Heart right ventricle (tissue), 16 donors: ENCODE data around the gene NFE2. TPM values are rescaled to one million over a fixed set of nuclear protein-coding genes. Genes with fewer than 3 reads are reported as not detected.

Experiments
- ATAC-seq, 8 donors: fragments of 200-7000 bp; cut with Tn5 transposase; one replicate each; pipeline ENCODE4 v1.9.1; 2020; ENCODE audit warnings: mild to moderate bottlenecking in 8 of 8, moderate library complexity in 8 of 8, moderate number of reproducible peaks in 1 of 8
- DNase-seq, 2 donors: peaks; one replicate each; pipeline ENCODE4 v3.0.0-alpha.2; 2020
- H3K27ac ChIP-seq, 10 donors: fragments of 200-600 bp; sonication (generic) in 2 of 10; one replicate each; pipeline versions ENCODE4 v1.5.0 to v1.8.0; 2020 to 2022; ENCODE audit warnings: mild to moderate bottlenecking in 3 of 10
- H3K27me3 ChIP-seq, 7 donors: fragments of 200-600 bp; one replicate each; pipeline ENCODE4 v1.8.0; 2021 to 2022; ENCODE audit warnings: mild to moderate bottlenecking in 2 of 7
- H3K36me3 ChIP-seq, 9 donors: fragments of 200-600 bp; sonication (generic) in 1 of 9; one replicate each; pipeline versions ENCODE4 v1.5.0 to v1.8.0; 2020 to 2022; ENCODE audit warnings: mild to moderate bottlenecking in 2 of 9
- H3K4me1 ChIP-seq, 9 donors: fragments of 200-600 bp; sonication (generic) in 1 of 9; one replicate each; pipeline versions ENCODE4 v1.5.0 to v1.8.0; 2020 to 2022; ENCODE audit warnings: mild to moderate bottlenecking in 4 of 9
- H3K4me3 ChIP-seq, 10 donors: fragments of 200-600 bp; sonication (generic) in 2 of 10; one replicate each; pipeline versions ENCODE4 v1.5.0 to v1.8.0; 2020 to 2022; ENCODE audit warnings: mild to moderate bottlenecking in 7 of 10, moderate library complexity in 2 of 10
- H3K9me3 ChIP-seq, 11 donors: fragments of 200-600 bp in 10 of 11; sonication (generic) in 2 of 11; one replicate each; pipeline versions ENCODE4 v1.5.0 to v1.8.0; 2013 to 2022; ENCODE audit warnings: mild to moderate bottlenecking in 2 of 11, control low read depth in 1 of 11, moderate library complexity in 1 of 11
- WGBS, 2 donors: extraction: QIAGEN DNeasy Blood & Tissue Kit; methylation state at CpG; one replicate each; pipeline ENCODE4 v1.1.7; 2013; ENCODE audit warnings: inconsistent platforms in 1 of 2; 5-methylcytosine and 5-hydroxymethylcytosine counted together
- intact Hi-C, 10 donors: fragments of 100-400 bp; cut with DNase I; formaldehyde crosslinking; loops; one replicate each; pipeline versions ENCODE4 v1.11.1 to v1.14.2; 2022
- polyA plus RNA-seq, 2 donors: library from polyadenylated mRNA; stranded (reverse); fragments of 200-250 nt; gene quantifications; one replicate each; pipeline ENCODE4 v1.2.3, GENCODE V29; 2013
- total RNA-seq, 10 donors: library from RNA; stranded (reverse); fragmentation: NEBNext Ultra II Directional in 3 of 10; extraction: Animal tissue kit (Norgen Biotek cat#: 25700) in 3 of 10; gene quantifications; one replicate each; pipeline versions ENCODE4 v1.2.1 to v1.2.4, GENCODE V29; 2021 to 2023
- TF ChIP-seq, protein P1 (sequence below), 9 donors: fragments of 200-600 bp; sonication (generic) in 2 of 9; IDR thresholded peaks; one replicate each; pipeline versions ENCODE4 v1.5.0 to v1.8.0; 2021 to 2022; ENCODE audit warnings: antibody characterized with exemption in 9 of 9, mild to moderate bottlenecking in 5 of 9, moderate library complexity in 1 of 9
- donor health status: Arrhythmogenic right ventricular cardiomyopathy.
- donor health status: ischemic (EF 13 %, LVEDD 7.1; RV severe dilation, severe dysfunction).
- donor health status: healthy with polysubstance abuse.
- donor health status: DM: no; HTN: yes; CAD: no.
- donor health status: DM: no; HTN: no; CAD: no.
- donor health status: ischemic (EF 25% LVEDD 6.9; RV normal size, moderate dysfunction).
- donor health status: ischemic (EF 25% LVEDD 5.7; RV mildly dilated, moderate dysfunction).
- donor health status: healthy.
- donor health status: DM: yes; HTN: yes; CAD: no.
- donor health status: Ischemic cardiomyopathy.
- donor health status: ischemic (EF 35%, LVEDD 5.7; RV mildly dilated, moderate dysfunction).
- donor health status: nonischemic (EF 11% LVEDD 7.7; RV severe dilation, severe dysfunction).
- donor health status: DM: yes; HTN: yes; CAD: no.
- donor health status: PGD.
- donor health status: ischemic (EF 29% LVEDD 5.4; RV normal size, mild dysfunction).
- donor health status: nonischemic (EF 23%, LVEDD 6.1; RV moderate dilation, normal function).

NFE2 gene
- total and polyA plus RNA-seq, 12 donors: 0.17 to 1.4 (median 0.50) TPM; not detected in 2

DNA sequence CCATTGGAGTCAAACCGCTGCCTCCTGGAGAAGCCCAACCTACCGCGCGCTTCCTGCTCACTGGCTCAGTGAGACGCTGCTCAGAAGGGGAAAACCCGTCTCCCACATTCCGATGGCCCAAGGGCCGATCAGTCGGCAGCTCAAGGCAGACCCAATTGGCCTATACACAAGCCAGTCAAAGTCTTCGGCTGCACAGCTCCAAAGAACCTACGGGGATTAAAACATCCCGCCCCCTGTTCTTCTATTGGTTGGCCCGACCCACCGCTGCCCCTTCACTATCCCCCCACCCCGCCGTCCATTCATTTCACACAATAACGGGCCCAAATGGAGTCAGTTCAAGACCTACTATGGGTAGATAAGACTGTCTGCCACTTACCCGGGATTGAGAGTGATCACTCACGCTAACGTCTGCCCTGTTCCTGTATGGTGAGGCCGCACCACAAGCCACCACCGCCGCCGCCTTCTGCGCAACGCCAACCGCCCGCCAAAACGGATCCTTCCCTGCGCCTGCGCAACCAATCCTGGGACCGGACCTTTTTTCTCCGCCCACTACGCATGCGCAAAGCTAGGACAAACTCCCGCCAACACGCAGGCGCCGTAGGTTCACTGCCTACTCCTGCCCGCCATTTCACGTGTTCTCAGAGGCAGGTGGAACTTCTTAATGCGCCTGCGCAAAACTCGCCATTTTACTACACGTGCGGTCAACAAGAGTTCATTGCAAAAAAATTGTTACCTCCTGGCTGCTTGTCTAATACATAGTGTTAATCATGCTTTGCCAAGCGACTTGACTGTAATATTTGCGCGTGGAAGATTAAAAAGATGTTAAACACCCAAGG lies 21.0 kb downstream of the NFE2 start, which contains the start of gene CBX5:
Gene CBX5, minus strand, starts transcription at position 491 of the 836 bp plus-strand sequence. CDS start 22,472 bp downstream, outside the sequence.
- 0% methylated on average over 49 of the region's 49 CpGs for WGBS, 2 donors
- intact Hi-C loops: loop anchor here in 6 of 10 donors (1.0 to 10.0 kb wide), 8 partner anchors 19 to 87 kb away; partner anchors contain the start of genes COPZ1 (in 2 of the 6) and GPR84 (in 1 of the 6)
- peaks cover 0 to 36% (median 26%) of the 10 kb centered on the region in 9 donors for H3K36me3 ChIP-seq
- TF ChIP-seq, protein P1, sequence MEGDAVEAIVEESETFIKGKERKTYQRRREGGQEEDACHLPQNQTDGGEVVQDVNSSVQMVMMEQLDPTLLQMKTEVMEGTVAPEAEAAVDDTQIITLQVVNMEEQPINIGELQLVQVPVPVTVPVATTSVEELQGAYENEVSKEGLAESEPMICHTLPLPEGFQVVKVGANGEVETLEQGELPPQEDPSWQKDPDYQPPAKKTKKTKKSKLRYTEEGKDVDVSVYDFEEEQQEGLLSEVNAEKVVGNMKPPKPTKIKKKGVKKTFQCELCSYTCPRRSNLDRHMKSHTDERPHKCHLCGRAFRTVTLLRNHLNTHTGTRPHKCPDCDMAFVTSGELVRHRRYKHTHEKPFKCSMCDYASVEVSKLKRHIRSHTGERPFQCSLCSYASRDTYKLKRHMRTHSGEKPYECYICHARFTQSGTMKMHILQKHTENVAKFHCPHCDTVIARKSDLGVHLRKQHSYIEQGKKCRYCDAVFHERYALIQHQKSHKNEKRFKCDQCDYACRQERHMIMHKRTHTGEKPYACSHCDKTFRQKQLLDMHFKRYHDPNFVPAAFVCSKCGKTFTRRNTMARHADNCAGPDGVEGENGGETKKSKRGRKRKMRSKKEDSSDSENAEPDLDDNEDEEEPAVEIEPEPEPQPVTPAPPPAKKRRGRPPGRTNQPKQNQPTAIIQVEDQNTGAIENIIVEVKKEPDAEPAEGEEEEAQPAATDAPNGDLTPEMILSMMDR (IDR thresholded peaks at IDR 0.05): no peak
- H3K4me1 ChIP-seq: peaks cover 12 to 62% (median 52%) of the 10 kb centered on the region in 9 donors
- no peaks in the 10 kb centered on the region for H3K27me3 ChIP-seq
- H3K9me3 ChIP-seq: no peaks in the 10 kb centered on the region
- H3K4me3 ChIP-seq: peak within 1 kb of the TSS; percentile 50 to 88 (median 74)
- ATAC-seq (peak; percentile 87 to 94 (median 91)), DNase-seq (peak; percentile 98 to 100)
- H3K27ac ChIP-seq: peak within 1 kb of the TSS; percentile 84 to 95 (median 92)

DNA sequence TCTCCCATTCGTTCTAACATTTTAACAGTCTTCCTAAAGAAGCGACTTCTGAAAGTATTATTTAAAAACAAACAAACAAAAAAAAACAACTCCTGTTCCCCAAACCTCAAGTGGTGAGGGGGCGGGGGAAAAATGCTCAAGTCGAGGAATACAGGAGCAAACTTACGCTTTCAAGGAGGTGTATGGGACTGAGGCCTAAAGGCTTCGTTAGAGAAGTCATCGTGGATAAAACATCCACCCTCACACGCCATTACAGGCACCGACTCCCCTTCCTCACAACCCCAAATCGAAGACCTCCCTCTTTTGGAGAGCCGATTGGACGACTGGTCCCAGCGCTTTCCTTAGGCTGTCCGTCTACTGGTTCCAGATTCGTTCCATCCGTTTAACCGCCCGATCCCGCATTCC lies 21.6 kb downstream of the NFE2 start:
- peaks cover 12 to 56% (median 49%) of the 10 kb centered on the region in 9 donors for H3K4me1 ChIP-seq
- TF ChIP-seq, protein P1 (IDR thresholded peaks at IDR 0.05): no peak
- no peaks in the 10 kb centered on the region for H3K27me3 ChIP-seq
- intact Hi-C loops: loop anchor here in 2 of 10 donors (2.0 kb wide), 2 partner anchors 18 to 20 kb away; no protein-coding TSS in a partner anchor
- H3K27ac ChIP-seq: peak overlapping the region; percentile 32 to 95 (median 91)
- ATAC-seq: no peak
- no peak for DNase-seq
- H3K4me3 ChIP-seq: peak overlapping the region; percentile 19 to 88 (median 74)
- H3K36me3 ChIP-seq: peaks cover 0 to 34% (median 23%) of the 10 kb centered on the region in 9 donors
- no peaks in the 10 kb centered on the region for H3K9me3 ChIP-seq
- WGBS, 2 donors: 0% methylated on average over 19 of the region's 19 CpGs

DNA sequence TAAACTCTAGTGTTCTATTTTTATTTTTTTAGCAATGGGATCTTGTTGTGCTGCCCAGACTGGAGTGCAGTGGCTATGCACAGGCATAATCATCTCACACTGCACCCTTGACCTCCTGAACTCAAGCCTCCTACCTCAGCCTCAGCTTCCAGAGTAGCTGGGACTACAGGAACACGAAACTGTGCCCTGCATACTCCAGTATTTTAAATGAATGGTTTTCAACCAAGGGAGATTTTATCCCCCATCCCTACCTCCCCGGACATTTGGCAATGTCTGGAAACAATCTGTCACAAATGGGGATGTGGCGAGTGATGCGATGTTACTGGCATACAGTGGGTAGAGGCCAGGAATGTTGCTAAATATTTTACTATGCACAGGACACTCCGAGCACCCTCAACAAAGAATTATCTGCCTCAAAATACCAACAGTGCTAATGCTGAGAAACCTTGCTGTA lies 23.0 kb downstream of the NFE2 start:
- H3K27ac ChIP-seq: peak overlapping the region in 7 of 10 donors; percentile 84 to 95 (median 91)
- DNase-seq (no peak), ATAC-seq (no peak)
- H3K27me3 ChIP-seq: no peaks in the 10 kb centered on the region
- H3K9me3 ChIP-seq: no peaks in the 10 kb centered on the region
- TF ChIP-seq, protein P1 (IDR thresholded peaks at IDR 0.05): no peak
- H3K36me3 ChIP-seq: peaks cover 0 to 34% (median 9%) of the 10 kb centered on the region in 9 donors
- H3K4me1 ChIP-seq: peaks cover 4 to 49% (median 35%) of the 10 kb centered on the region in 9 donors
- intact Hi-C loops: loop anchor here in 3 of 10 donors (2.0 kb wide), 2 partner anchors 17 to 19 kb away; no protein-coding TSS in a partner anchor
- peak overlapping the region in 6 of 10 donors; percentile 73 to 88 (median 75) for H3K4me3 ChIP-seq
- WGBS, 2 donors: 29 to 37% methylated on average over 5 of the region's 5 CpGs

DNA sequence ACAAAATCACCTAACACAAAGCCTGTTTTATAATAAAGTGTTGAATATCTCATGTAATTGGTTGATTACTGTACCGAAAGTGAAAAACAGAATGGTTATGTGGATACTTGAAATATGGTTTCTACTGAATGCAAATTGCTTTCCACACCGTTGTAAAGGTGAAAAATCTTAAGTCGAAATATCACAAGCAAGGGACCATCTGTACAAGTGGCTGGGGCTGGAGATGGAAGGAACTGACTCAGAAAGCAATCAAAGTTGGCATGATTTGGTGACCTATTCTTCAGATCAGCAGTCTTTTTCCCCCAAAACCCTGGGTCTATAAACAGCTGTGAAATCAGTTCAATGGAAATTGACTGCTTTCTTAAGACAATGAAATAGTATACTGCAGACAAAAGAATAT lies 24.4 kb downstream of the NFE2 start:
- intact Hi-C loops: loop anchor here in 1 of 10 donors (2.0 kb wide), 1 partner anchor 18 kb away; no protein-coding TSS in a partner anchor
- no peaks in the 10 kb centered on the region for H3K27me3 ChIP-seq
- peaks cover 0 to 27% (median 0%) of the 10 kb centered on the region in 9 donors for H3K36me3 ChIP-seq
- TF ChIP-seq, protein P1 (IDR thresholded peaks at IDR 0.05): no peak
- peak overlapping the region in 1 of 10 donors; percentile 86 for H3K27ac ChIP-seq
- DNase-seq: no peak
- WGBS, 2 donors: 86 to 96% methylated on average over 3 of the region's 3 CpGs
- no peak for ATAC-seq
- H3K4me3 ChIP-seq: no peak overlapping the region
- no peaks in the 10 kb centered on the region for H3K9me3 ChIP-seq
- H3K4me1 ChIP-seq: peaks cover 0 to 42% (median 27%) of the 10 kb centered on the region in 9 donors
